Mesendoderm (in vitro differentiated cells): ENCODE measurements around the gene RAB23.

ENCODE experiments used
- DNase-seq: peaks from one replicate; pipeline ENCODE4 v3.0.0; 2013
- H2AK5ac ChIP-seq: 2 replicates; pipeline ENCODE4 v1.6.1; 2013; ENCODE audit warnings: low read length, inconsistent platforms
- H2BK120ac ChIP-seq: 2 replicates; pipeline ENCODE4 v1.6.1; 2013; ENCODE audit warnings: low read depth, mild to moderate bottlenecking, low read length, moderate library complexity, mixed read lengths
- H2BK15ac ChIP-seq: replicated peaks from 2 replicates; pipeline ENCODE4 v1.6.1; 2013; ENCODE audit warnings: low read depth, mild to moderate bottlenecking, moderate library complexity
- H2BK5ac ChIP-seq: 2 replicates; pipeline ENCODE4 v1.6.1; 2013; ENCODE audit warnings: low read length, inconsistent platforms
- H3K18ac ChIP-seq: 2 replicates; pipeline ENCODE4 v1.6.1; 2013; ENCODE audit warnings: mild to moderate bottlenecking, low read length, mixed read lengths
- H3K23ac ChIP-seq: one replicate; pipeline ENCODE4 v1.6.1; 2013; ENCODE audit warnings: low read length
- H3K27ac ChIP-seq: 2 replicates; pipeline ENCODE4 v1.5.1; 2013; ENCODE audit warnings: low read depth, mild to moderate bottlenecking, inconsistent platforms, low read length, moderate library complexity
- H3K27me3 ChIP-seq: 2 replicates; pipeline ENCODE4 v1.6.1; 2013; ENCODE audit warnings: low read length, control low read depth, mild to moderate bottlenecking, inconsistent platforms; ENCODE audit not compliant: insufficient read depth, poor library complexity
- H3K36me3 ChIP-seq: 2 replicates; pipeline ENCODE4 v1.6.1; 2013; ENCODE audit warnings: low read length, inconsistent platforms; ENCODE audit not compliant: control insufficient read depth, insufficient read depth
- H3K4ac ChIP-seq: one replicate; pipeline ENCODE4 v1.6.1; 2013; ENCODE audit warnings: low read depth, mild to moderate bottlenecking, low read length, moderate library complexity
- H3K4me1 ChIP-seq: 2 replicates; pipeline ENCODE4 v1.6.1; 2013; ENCODE audit warnings: low read depth, low read length, inconsistent platforms; ENCODE audit not compliant: control insufficient read depth
- H3K4me2 ChIP-seq: 2 replicates; pipeline ENCODE4 v1.6.1; 2013; ENCODE audit warnings: low read length
- H3K4me3 ChIP-seq: 2 replicates; pipeline ENCODE4 v1.5.1; 2013; ENCODE audit warnings: mild to moderate bottlenecking, low read length
- H3K56ac ChIP-seq: one replicate; pipeline ENCODE4 v1.6.1; 2013; ENCODE audit warnings: low read length
- H3K79me1 ChIP-seq: 2 replicates; pipeline ENCODE4 v1.6.1; 2013; ENCODE audit warnings: low read length, inconsistent platforms
- H3K79me2 ChIP-seq: 2 replicates; pipeline ENCODE4 v1.6.1; 2013; ENCODE audit warnings: mild to moderate bottlenecking, low read length; ENCODE audit not compliant: control insufficient read depth, insufficient read depth
- H3K9ac ChIP-seq: 2 replicates; pipeline ENCODE4 v1.6.1; 2013; ENCODE audit warnings: low read length, inconsistent platforms
- H4K5ac ChIP-seq: one replicate; pipeline ENCODE4 v1.6.1; 2013; ENCODE audit warnings: low read length
- H4K8ac ChIP-seq: one replicate; pipeline ENCODE4 v1.6.1; 2013; ENCODE audit warnings: low read depth, mild to moderate bottlenecking, control low read depth, low read length, moderate library complexity
- WGBS: extraction: QIAGEN DNeasy Blood & Tissue Kit; methylation state at CpG from one replicate; pipeline ENCODE4 v1.1.7; 2013; ENCODE audit warnings: low lambda C conversion rate, missing lambda C conversion rate; ENCODE audit not compliant: insufficient coverage; ENCODE audit errors: extremely low coverage; 5-methylcytosine and 5-hydroxymethylcytosine counted together

Gene RAB23

DNA sequence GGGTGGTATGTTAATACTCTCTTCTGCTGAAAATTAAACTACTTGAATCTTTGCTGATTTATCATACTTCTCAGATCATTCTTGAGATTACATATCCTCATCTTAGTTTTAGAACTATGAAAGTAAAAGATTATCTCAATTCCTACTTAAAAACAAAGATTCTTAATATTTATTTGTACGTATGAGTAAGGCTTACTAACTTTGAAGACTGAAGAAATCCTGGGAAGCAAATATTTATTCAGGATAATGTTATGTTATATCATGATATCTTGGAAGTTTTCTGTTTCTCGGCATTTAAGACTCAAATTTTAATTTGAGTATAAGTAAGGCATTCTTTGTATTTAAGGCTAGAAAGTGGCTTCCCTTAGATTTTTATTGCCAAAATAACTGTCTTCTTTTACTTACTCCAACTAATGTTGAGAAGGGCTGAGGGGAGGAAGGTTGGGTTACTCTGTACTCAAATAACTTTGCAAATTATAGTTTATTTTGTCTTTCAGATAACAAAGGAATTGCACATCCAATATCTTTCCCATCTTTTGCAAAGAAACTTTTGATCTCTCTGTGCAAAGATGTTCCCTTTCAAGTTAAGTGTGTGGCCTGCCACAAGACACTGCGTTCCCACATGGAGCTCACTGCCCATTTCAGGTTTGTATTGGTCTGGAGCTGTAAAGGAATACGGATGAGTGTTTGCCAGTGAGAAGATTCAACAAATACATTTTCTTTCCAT, 80.5 kb downstream of the RAB23 start:
- H4K5ac ChIP-seq, result no peak overlapping the region
- H3K36me3 ChIP-seq, result no peaks in the 10 kb centered on the region
- no peak overlapping the region for H3K9ac ChIP-seq
- H2AK5ac ChIP-seq, result no peak overlapping the region
- H3K79me2 ChIP-seq, result no peaks in the 10 kb centered on the region
- no peak for DNase-seq
- H3K27me3 ChIP-seq, result no peaks in the 10 kb centered on the region
- no peaks in the 10 kb centered on the region for H3K4me1 ChIP-seq
- no peak overlapping the region for H3K4me3 ChIP-seq
- no peak overlapping the region for H3K56ac ChIP-seq
- H2BK5ac ChIP-seq, result no peak overlapping the region
- no peak overlapping the region for H3K18ac ChIP-seq
- H2BK120ac ChIP-seq, result no peak overlapping the region
- H3K23ac ChIP-seq, result no peak overlapping the region
- no peak overlapping the region for H3K4me2 ChIP-seq
- no peak overlapping the region for H3K4ac ChIP-seq
- H3K79me1 ChIP-seq, result no peaks in the 10 kb centered on the region
- no CpG with 5 or more reads among the region's 4 CpGs for WGBS
- no peak overlapping the region for H4K8ac ChIP-seq
- H3K27ac ChIP-seq, result no peak overlapping the region
- no peak overlapping the region for H2BK15ac ChIP-seq

DNA sequence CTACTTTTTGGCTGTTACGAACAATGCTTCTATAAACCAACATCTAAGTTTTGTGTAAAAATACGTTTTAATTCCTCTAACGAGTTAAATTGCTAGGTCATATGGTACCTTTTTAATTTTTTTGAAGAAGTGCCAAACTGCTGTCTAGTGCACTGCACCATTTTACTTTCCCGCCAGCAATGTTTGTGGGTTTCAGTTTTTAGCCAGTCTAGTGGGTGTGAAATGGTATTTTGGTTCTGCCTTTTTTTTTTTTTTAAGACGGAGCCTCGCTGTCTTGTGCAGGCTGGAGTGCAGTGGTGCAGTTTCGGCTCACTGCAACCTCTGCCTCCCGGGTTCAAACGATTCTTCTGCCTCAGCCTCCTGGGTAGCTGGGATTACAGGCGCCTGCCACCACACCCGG, 84.1 kb downstream of the RAB23 start:
- H2BK120ac ChIP-seq, result no peak overlapping the region
- no peak overlapping the region for H3K18ac ChIP-seq
- H3K27me3 ChIP-seq, result no peaks in the 10 kb centered on the region
- H3K79me2 ChIP-seq, result no peaks in the 10 kb centered on the region
- H3K36me3 ChIP-seq, result no peaks in the 10 kb centered on the region
- no peak overlapping the region for H3K27ac ChIP-seq
- no peak overlapping the region for H3K4me3 ChIP-seq
- no CpG with 5 or more reads among the region's 11 CpGs for WGBS
- H3K4me2 ChIP-seq, result no peak overlapping the region
- no peak overlapping the region for H3K9ac ChIP-seq
- no peak overlapping the region for H2AK5ac ChIP-seq
- no peak overlapping the region for H3K4ac ChIP-seq
- H2BK5ac ChIP-seq, result no peak overlapping the region
- no peak overlapping the region for H2BK15ac ChIP-seq
- no peak overlapping the region for H3K23ac ChIP-seq
- H4K8ac ChIP-seq, result no peak overlapping the region
- no peak overlapping the region for H3K56ac ChIP-seq
- no peaks in the 10 kb centered on the region for H3K4me1 ChIP-seq
- no peaks in the 10 kb centered on the region for H3K79me1 ChIP-seq
- no peak overlapping the region for H4K5ac ChIP-seq
- no peak for DNase-seq

DNA sequence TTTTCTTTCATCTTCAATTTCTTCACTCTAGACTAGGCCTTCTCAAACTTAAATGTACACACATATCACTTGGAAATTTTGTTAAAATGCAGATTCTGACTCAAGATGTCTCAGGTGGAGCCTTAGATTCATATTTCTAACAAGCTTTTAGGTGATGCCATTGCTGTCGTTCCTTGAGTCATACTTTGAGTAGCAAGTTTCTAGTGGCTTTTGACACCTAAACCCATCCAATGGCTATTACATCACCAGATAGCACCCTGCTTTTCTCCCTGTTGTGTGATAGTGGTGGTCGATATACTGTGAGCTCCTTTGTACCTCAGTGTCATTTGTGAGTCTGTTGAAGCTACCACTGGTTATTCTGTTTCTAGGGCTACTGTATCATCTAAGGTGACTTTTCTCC, 84.8 kb downstream of the RAB23 start:
- no peak overlapping the region for H2BK15ac ChIP-seq
- H3K4me1 ChIP-seq, result no peaks in the 10 kb centered on the region
- no peaks in the 10 kb centered on the region for H3K79me1 ChIP-seq
- no peak overlapping the region for H3K4ac ChIP-seq
- H3K9ac ChIP-seq, result no peak overlapping the region
- no peak overlapping the region for H3K23ac ChIP-seq
- no peak for DNase-seq
- no peak overlapping the region for H3K56ac ChIP-seq
- no peaks in the 10 kb centered on the region for H3K27me3 ChIP-seq
- H2BK5ac ChIP-seq, result no peak overlapping the region
- no peak overlapping the region for H3K4me2 ChIP-seq
- no peak overlapping the region for H2AK5ac ChIP-seq
- no peak overlapping the region for H3K18ac ChIP-seq
- H3K36me3 ChIP-seq, result no peaks in the 10 kb centered on the region
- no peak overlapping the region for H4K5ac ChIP-seq
- H3K4me3 ChIP-seq, result no peak overlapping the region
- no CpG with 5 or more reads among the region's 2 CpGs for WGBS
- no peak overlapping the region for H3K27ac ChIP-seq
- no peak overlapping the region for H2BK120ac ChIP-seq
- H3K79me2 ChIP-seq, result no peaks in the 10 kb centered on the region
- H4K8ac ChIP-seq, result no peak overlapping the region
